Trophoblast cell (in vitro differentiated cells and primary cell): ENCODE results near the gene PPDPF.
A peak's percentile ranks its signal among the peaks of the same experiment; 100 is the strongest.

Experiments used
- DNase-seq, 2 donors: peaks; one replicate each; pipeline ENCODE4 v3.0.0-alpha.2; 2016
- H2AFZ ChIP-seq: 2 replicates; pipeline ENCODE4 v1.6.1; 2013; ENCODE audit warnings: low read length, moderate library complexity, mild to moderate bottlenecking; ENCODE audit not compliant: insufficient read depth, poor library complexity
- H2AK5ac ChIP-seq: 2 replicates; pipeline ENCODE4 v1.6.1; 2013; ENCODE audit warnings: mild to moderate bottlenecking, low read length
- H2BK120ac ChIP-seq: 2 replicates; pipeline ENCODE4 v1.6.1; 2013; ENCODE audit warnings: low read length, mild to moderate bottlenecking, moderate library complexity; ENCODE audit not compliant: insufficient read depth, poor library complexity
- H2BK12ac ChIP-seq: 2 replicates; pipeline ENCODE4 v1.6.1; 2013; ENCODE audit warnings: mild to moderate bottlenecking, low read length, moderate library complexity
- H2BK5ac ChIP-seq: 2 replicates; pipeline ENCODE4 v1.6.1; 2013; ENCODE audit warnings: low read length, low read depth, moderate library complexity, mild to moderate bottlenecking; ENCODE audit not compliant: poor library complexity
- H3K14ac ChIP-seq: 2 replicates; pipeline ENCODE4 v1.6.1; 2013; ENCODE audit warnings: mild to moderate bottlenecking, low read length
- H3K18ac ChIP-seq: 2 replicates; pipeline ENCODE4 v1.6.1; 2013; ENCODE audit warnings: mild to moderate bottlenecking, low read length
- H3K23ac ChIP-seq: 2 replicates; pipeline ENCODE4 v1.6.1; 2013; ENCODE audit warnings: low read length
- H3K27ac ChIP-seq: 2 replicates; pipeline ENCODE4 v1.5.1; 2013; ENCODE audit warnings: low read depth, mild to moderate bottlenecking, inconsistent platforms, low read length, moderate library complexity
- H3K27me3 ChIP-seq: 2 replicates; pipeline ENCODE4 v1.6.1; 2013; ENCODE audit warnings: inconsistent platforms, mild to moderate bottlenecking, low read length, moderate library complexity; ENCODE audit not compliant: insufficient read depth
- H3K36me3 ChIP-seq, 2 experiments: 1 replicate in 1 of 2; 2 replicates in 1 of 2; pipeline ENCODE4 v1.6.1; 2013; ENCODE audit warnings: low read length in 2 of 2, mild to moderate bottlenecking in 2 of 2, moderate library complexity in 1 of 2; ENCODE audit not compliant: insufficient read depth in 2 of 2, control insufficient read depth in 1 of 2
- H3K4ac ChIP-seq: 2 replicates; pipeline ENCODE4 v1.6.1; 2013; ENCODE audit warnings: low read depth, mild to moderate bottlenecking, low read length, moderate library complexity
- H3K4me1 ChIP-seq, 2 experiments: 1 replicate in 1 of 2; 2 replicates in 1 of 2; pipeline ENCODE4 v1.6.1; 2013; ENCODE audit warnings: low read length in 2 of 2, mild to moderate bottlenecking in 2 of 2, moderate library complexity in 1 of 2; ENCODE audit not compliant: insufficient read depth in 2 of 2, control insufficient read depth in 1 of 2
- H3K4me2 ChIP-seq: 2 replicates; pipeline ENCODE4 v1.6.1; 2013; ENCODE audit warnings: inconsistent platforms, mild to moderate bottlenecking, low read length, moderate library complexity
- H3K4me3 ChIP-seq: 2 replicates; pipeline ENCODE4 v1.5.1; 2013; ENCODE audit warnings: mild to moderate bottlenecking, low read depth, low read length, inconsistent platforms
- H3K79me1 ChIP-seq: one replicate; pipeline ENCODE4 v1.6.1; 2013; ENCODE audit warnings: low read length
- H3K79me2 ChIP-seq: 2 replicates; pipeline ENCODE4 v1.6.1; 2013; ENCODE audit warnings: low read length, mild to moderate bottlenecking; ENCODE audit not compliant: control insufficient read depth, insufficient read depth, poor library complexity
- H3K9ac ChIP-seq: 2 replicates; pipeline ENCODE4 v1.6.1; 2013; ENCODE audit warnings: mild to moderate bottlenecking, low read length
- H3K9me3 ChIP-seq: 2 replicates; pipeline ENCODE4 v1.6.1; 2013; ENCODE audit warnings: low read depth, mild to moderate bottlenecking, control low read depth, inconsistent platforms, low read length; ENCODE audit not compliant: insufficient read depth
- H4K12ac ChIP-seq: 2 replicates; pipeline ENCODE4 v1.6.1; 2013; ENCODE audit warnings: low read depth, mild to moderate bottlenecking, low read length, moderate library complexity
- H4K8ac ChIP-seq: 2 replicates; pipeline ENCODE4 v1.6.1; 2013; ENCODE audit warnings: low read depth, mild to moderate bottlenecking, low read length, moderate library complexity
- H4K91ac ChIP-seq: one replicate; pipeline ENCODE4 v1.6.1; 2013; ENCODE audit warnings: low read depth, mild to moderate bottlenecking, low read length, moderate library complexity
- WGBS: extraction: QIAGEN DNeasy Blood & Tissue Kit; methylation state at CpG from one replicate; pipeline ENCODE4 v1.1.7; 2013; ENCODE audit warnings: missing lambda C conversion rate; ENCODE audit not compliant: insufficient read length, insufficient coverage; ENCODE audit errors: extremely low coverage; 5-methylcytosine and 5-hydroxymethylcytosine counted together

Gene PPDPF

GRCh38 chr20:63490416-63490815, 30.1 kb upstream of the PPDPF start:
- Histone ChIP-seq H3K14ac (no peak overlapping the region), H3K27ac (no peak overlapping the region), H3K36me3 (peaks cover 0 to 19% of the 10 kb centered on the region in 2 experiments), H3K79me1 (no peaks in the 10 kb centered on the region), H3K9me3 (peaks cover 9% of the 10 kb centered on the region), H2BK120ac (no peak overlapping the region), H4K91ac (no peak overlapping the region), H2BK5ac (no peak overlapping the region), H2AK5ac (no peak overlapping the region), H3K4ac (no peak overlapping the region), H3K4me2 (no peak overlapping the region), H3K27me3 (peaks cover 16% of the 10 kb centered on the region), H3K9ac (no peak overlapping the region), H2BK12ac (no peak overlapping the region), H3K4me3 (no peak overlapping the region), H3K79me2 (no peaks in the 10 kb centered on the region), H4K8ac (no peak overlapping the region), H3K23ac (no peak overlapping the region), H2AFZ (no peak overlapping the region), H3K4me1 (peaks cover 0 to 2% of the 10 kb centered on the region in 2 experiments), H4K12ac (no peak overlapping the region), H3K18ac (no peak overlapping the region)
- no peak for DNase-seq
- WGBS: no CpG with 5 or more reads among the region's 24 CpGs

GRCh38 chr20:63491078-63491477, 29.5 kb upstream of the PPDPF start:
- H3K9me3 ChIP-seq: peaks cover 7% of the 10 kb centered on the region
- no peak overlapping the region for H3K4me3 ChIP-seq
- no peak overlapping the region for H2AFZ ChIP-seq
- H3K14ac ChIP-seq: no peak overlapping the region
- H3K27ac ChIP-seq: no peak overlapping the region
- peaks cover 0 to 20% of the 10 kb centered on the region in 2 experiments for H3K36me3 ChIP-seq
- H3K4me2 ChIP-seq: no peak overlapping the region
- no peak overlapping the region for H2BK120ac ChIP-seq
- no peak overlapping the region for H2BK5ac ChIP-seq
- H3K79me1 ChIP-seq: no peaks in the 10 kb centered on the region
- DNase-seq: no peak
- no peak overlapping the region for H3K4ac ChIP-seq
- H3K4me1 ChIP-seq: peaks cover 0 to 2% of the 10 kb centered on the region in 2 experiments
- H3K23ac ChIP-seq: no peak overlapping the region
- no peak overlapping the region for H4K12ac ChIP-seq
- no peak overlapping the region for H2AK5ac ChIP-seq
- H4K91ac ChIP-seq: no peak overlapping the region
- peaks cover 16% of the 10 kb centered on the region for H3K27me3 ChIP-seq
- H4K8ac ChIP-seq: no peak overlapping the region
- H3K79me2 ChIP-seq: no peaks in the 10 kb centered on the region
- WGBS: no CpG with 5 or more reads among the region's 4 CpGs
- H2BK12ac ChIP-seq: no peak overlapping the region
- H3K18ac ChIP-seq: no peak overlapping the region
- no peak overlapping the region for H3K9ac ChIP-seq

GRCh38 chr20:63491635-63492230, 28.8 kb upstream of the PPDPF start:
- Histone ChIP-seq H3K9ac (no peak overlapping the region), H2BK120ac (no peak overlapping the region), H4K8ac (no peak overlapping the region), H2AFZ (no peak overlapping the region), H2AK5ac (no peak overlapping the region), H3K4me2 (no peak overlapping the region), H3K79me2 (no peaks in the 10 kb centered on the region), H3K14ac (no peak overlapping the region), H4K91ac (no peak overlapping the region), H2BK12ac (no peak overlapping the region), H3K4me3 (peak overlapping the region; percentile 37), H3K79me1 (no peaks in the 10 kb centered on the region), H3K27ac (no peak overlapping the region), H3K9me3 (peaks cover 7% of the 10 kb centered on the region), H2BK5ac (no peak overlapping the region), H3K4me1 (peaks cover 0 to 2% of the 10 kb centered on the region in 2 experiments), H4K12ac (no peak overlapping the region), H3K27me3 (peaks cover 16% of the 10 kb centered on the region), H3K4ac (no peak overlapping the region), H3K18ac (no peak overlapping the region), H3K36me3 (peaks cover 0 to 20% of the 10 kb centered on the region in 2 experiments), H3K23ac (no peak overlapping the region)
- 98% methylated on average over 4 of the region's 4 CpGs for WGBS
- DNase-seq: no peak

DNA sequence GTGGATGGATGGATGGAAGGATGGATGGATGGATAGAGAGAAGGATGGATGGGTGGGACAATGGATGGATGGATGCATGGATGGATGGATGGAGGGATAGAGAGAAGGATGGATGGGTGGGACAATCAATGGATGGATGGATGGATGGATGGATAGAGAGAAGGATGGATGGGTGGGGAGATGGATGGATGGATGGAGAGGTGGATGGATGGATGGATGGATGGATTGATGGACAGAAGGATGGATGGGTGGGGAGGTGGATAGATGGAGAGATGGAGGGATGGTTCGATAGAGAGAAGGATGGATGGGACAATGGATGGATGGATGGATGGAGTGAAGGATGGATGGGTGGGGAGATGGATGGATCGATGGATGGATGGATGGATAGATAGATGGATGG, 28.0 kb upstream of the PPDPF start:
- Histone ChIP-seq H3K14ac (no peak overlapping the region), H4K91ac (no peak overlapping the region), H2AFZ (no peak overlapping the region), H4K8ac (no peak overlapping the region), H3K4ac (no peak overlapping the region), H3K18ac (no peak overlapping the region), H3K4me2 (no peak overlapping the region), H4K12ac (no peak overlapping the region), H3K9me3 (peaks cover 7% of the 10 kb centered on the region), H3K27ac (no peak overlapping the region), H2AK5ac (no peak overlapping the region), H3K36me3 (peaks cover 0 to 20% of the 10 kb centered on the region in 2 experiments), H3K4me3 (no peak overlapping the region), H3K79me1 (no peaks in the 10 kb centered on the region), H3K27me3 (peaks cover 11% of the 10 kb centered on the region), H2BK12ac (no peak overlapping the region), H3K23ac (no peak overlapping the region), H3K79me2 (no peaks in the 10 kb centered on the region), H3K9ac (no peak overlapping the region), H3K4me1 (peaks cover 0 to 2% of the 10 kb centered on the region in 2 experiments), H2BK5ac (no peak overlapping the region), H2BK120ac (no peak overlapping the region)
- no peak for DNase-seq
- 100% methylated on average over 2 of the region's 2 CpGs for WGBS
